ENCODE data around the gene WFDC9.

GRCh38 chr20:45679650-45680049 lies 48.6 kb upstream of the WFDC9 start:
- TF ChIP-seq RAD21 (IDR thresholded peaks at IDR 0.05; ENCODE audit: low read depth), result no peak
- TF ChIP-seq EZH2 (IDR thresholded peaks at IDR 0.05), result no peak
- no peak for TF ChIP-seq CTCF (IDR thresholded peaks at IDR 0.05 in 2 of 3, conservative IDR thresholded peaks at IDR 0.05 in 1 of 3; ENCODE audit: borderline replicate concordance in 1 of 3, insufficient read depth in 1 of 3, low read depth in 2 of 3, low read length in 2 of 3)
- no peak for TF ChIP-seq POLR2A (IDR thresholded peaks at IDR 0.05; ENCODE audit: borderline replicate concordance, extremely low read depth, insufficient read depth, insufficient read length)
- TF ChIP-seq POLR2AphosphoS5 (IDR thresholded peaks at IDR 0.05; ENCODE audit: low read depth, low read length), result no peak
- no peak for TF ChIP-seq YY1 (IDR thresholded peaks at IDR 0.05; ENCODE audit: extremely low read depth, insufficient replicate concordance, low read depth, low read length)
- no peak for TF ChIP-seq SIN3A (IDR thresholded peaks at IDR 0.05; ENCODE audit: low read depth)

Measured in HCT116 (cell line).